Stimulated activated naive CD8-positive, alpha-beta T cell treated with anti-CD3 and anti-CD28 coated beads, Interleukin-15, Interleukin-2, amounts not matched to agents 100 ng/mL and 50 ng/mL, for 24 hours (primary cell): ENCODE data around the gene TPSB2.
"Not testable (repeated sequence)": the region's sequence is repeated elsewhere in the genome, so short reads cannot be mapped to it uniquely, and the experiment has no call there.

Source experiments
- H3K27ac Mint-ChIP-seq: one replicate; pipeline ENCODE4 v1.8.0; 2021; ENCODE audit warnings: mild to moderate bottlenecking, mixed read lengths
- H3K27me3 Mint-ChIP-seq: one replicate; pipeline ENCODE4 v1.8.0; 2021; ENCODE audit warnings: mixed read lengths
- H3K36me3 Mint-ChIP-seq: one replicate; pipeline ENCODE4 v1.8.0; 2021; ENCODE audit warnings: low read depth, mixed read lengths
- H3K4me1 Mint-ChIP-seq: one replicate; pipeline ENCODE4 v1.8.0; 2021; ENCODE audit warnings: low read depth, mixed read lengths
- H3K4me3 Mint-ChIP-seq: one replicate; pipeline ENCODE4 v1.8.0; 2021; ENCODE audit warnings: mild to moderate bottlenecking, mixed read lengths
- H3K9me3 Mint-ChIP-seq: one replicate; pipeline ENCODE4 v1.8.0; 2021; ENCODE audit warnings: mixed read lengths

The TPSB2 gene

GRCh38 chr16:1236659-1237058, 6.7 kb upstream of the TPSB2 start:
- not testable (repeated sequence) for H3K4me1 Mint-ChIP-seq, H3K36me3 Mint-ChIP-seq, H3K4me3 Mint-ChIP-seq, H3K27ac Mint-ChIP-seq, H3K27me3 Mint-ChIP-seq, H3K9me3 Mint-ChIP-seq

DNA sequence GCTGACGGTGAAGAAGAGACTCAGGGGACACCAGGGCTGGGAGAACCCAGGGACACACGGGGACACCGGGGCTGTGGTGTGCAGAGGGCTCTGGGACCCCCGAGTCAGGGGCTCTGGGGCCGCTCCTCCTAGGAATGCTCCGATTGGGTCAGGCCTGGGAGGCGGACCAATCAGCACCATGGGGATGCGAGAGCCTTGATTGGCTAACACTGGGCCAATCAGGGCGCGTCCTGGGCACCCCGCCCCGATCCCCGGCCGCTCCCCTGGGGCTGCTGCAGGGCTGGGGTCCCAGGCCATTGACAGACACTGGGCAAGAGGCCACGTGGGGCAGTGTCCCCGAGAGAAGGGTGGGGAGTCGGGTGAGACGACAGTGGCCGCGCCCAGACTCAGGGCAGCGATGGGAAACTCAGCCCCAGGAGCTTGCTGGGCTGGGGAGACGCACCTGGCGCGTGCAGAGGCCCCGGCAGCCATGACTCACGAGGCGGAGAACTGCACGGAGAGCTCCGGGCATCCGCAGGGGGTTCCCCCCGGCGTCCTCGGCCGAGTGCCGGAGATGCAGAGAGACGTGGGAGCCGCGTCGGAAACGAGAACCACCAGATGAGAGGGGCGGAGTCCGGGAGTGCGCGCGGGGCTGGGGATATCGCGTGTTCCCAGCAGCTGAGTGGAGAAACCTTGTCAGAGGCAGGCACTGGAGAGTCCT, 2.2 kb upstream of the TPSB2 start:
- not testable (repeated sequence) for H3K27ac Mint-ChIP-seq, H3K36me3 Mint-ChIP-seq, H3K4me3 Mint-ChIP-seq, H3K4me1 Mint-ChIP-seq, H3K9me3 Mint-ChIP-seq, H3K27me3 Mint-ChIP-seq

DNA sequence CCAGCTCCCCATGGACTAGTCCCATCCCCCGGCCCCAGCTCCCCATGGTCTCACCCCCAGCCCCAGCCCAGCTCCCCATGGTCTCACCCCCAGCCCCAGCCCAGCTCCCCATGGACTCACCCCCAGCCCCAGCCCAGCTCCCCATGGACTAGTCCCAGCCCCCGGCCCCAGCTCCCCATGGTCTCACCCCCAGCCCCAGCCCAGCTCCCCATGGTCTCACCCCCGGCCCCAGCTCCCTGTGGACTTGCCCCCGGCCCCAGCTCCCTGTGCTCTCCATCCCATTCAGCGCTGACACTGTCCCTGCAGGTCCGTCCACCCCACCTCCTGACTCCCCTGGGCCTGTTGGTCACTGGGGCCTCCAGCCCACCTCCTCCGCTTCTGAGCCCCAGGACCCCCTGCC, 1.3 kb upstream of the TPSB2 start:
- H3K36me3 Mint-ChIP-seq, H3K27ac Mint-ChIP-seq, H3K9me3 Mint-ChIP-seq, H3K4me3 Mint-ChIP-seq, H3K4me1 Mint-ChIP-seq, H3K27me3 Mint-ChIP-seq: not testable (repeated sequence)

DNA sequence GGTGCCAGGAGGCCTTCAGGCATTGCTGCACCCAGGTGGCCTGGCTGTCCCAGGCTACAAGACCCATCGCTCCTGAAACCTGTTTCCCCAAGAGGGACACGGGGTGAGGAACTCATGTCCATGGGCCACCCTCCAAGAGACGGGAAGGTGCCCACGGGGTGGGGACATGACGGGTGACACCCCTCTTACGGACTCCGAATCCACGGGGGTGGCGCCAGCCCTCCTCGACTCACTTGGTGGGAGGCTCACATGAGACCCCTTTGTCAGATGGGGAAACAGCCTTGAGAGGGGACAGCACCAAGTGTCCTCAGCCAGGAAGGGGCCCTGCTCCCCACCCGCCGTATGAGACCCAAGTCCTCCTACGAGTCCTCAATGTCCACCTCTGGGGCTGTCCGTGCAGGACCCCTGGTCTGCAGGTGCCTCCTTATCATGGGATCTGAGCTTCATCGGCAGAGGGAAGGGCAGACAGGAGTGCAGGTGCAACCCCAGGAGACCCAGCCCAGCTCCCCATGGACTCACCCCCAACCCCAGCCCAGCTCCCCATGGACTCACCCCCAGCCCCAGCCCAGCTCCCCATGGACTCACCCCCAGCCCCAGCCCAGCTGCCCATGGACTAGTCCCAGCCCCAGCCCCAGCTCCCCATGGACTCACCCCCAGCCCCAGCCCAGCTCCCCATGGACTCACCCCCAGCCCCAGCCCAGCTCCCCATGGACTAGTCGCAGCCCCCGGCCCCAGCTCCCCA, 658 bp upstream of the TPSB2 start:
- not testable (repeated sequence) for H3K36me3 Mint-ChIP-seq, H3K27me3 Mint-ChIP-seq, H3K27ac Mint-ChIP-seq, H3K4me3 Mint-ChIP-seq, H3K4me1 Mint-ChIP-seq, H3K9me3 Mint-ChIP-seq

DNA sequence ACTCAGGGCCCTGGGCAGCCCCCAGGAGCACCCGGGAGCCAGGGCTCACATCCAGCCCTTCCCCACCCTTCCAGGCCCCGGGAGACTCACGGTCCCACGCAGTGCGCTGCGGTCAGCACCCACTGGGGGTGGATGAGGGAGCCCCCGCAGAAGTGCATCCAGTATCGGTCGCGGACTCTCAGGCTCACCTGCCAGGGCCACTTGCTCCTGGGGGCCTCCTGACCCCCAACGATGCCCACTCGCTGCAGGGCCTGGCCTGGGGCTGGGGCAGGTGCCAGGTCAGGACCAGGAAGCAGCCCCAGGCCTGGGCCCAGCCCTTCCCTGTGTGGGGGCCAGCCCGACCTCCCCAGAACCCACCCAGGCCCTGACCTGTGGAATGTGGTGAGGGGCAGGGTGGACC, 508 bp downstream of the TPSB2 start:
- not testable (repeated sequence) for H3K27me3 Mint-ChIP-seq, H3K9me3 Mint-ChIP-seq

DNA sequence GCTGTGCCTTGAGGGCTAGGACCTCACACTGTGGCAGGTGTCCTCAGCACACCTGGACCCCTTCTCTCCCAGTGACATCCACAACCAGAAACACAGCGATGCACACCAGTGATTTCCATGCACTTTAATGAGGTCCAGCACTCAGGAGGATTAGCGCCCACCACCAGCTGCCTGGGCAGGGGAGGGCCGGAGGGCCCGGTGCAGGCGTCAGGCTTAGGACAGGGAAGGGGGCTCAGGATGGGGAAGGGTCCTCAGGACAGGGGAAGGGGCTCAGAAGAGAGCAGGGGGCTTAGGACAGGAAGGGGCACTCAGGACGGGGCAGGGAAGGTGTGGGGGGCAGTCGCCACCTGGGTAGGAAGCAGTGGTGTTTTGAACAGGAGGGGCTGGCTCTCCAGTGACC, 1.8 kb downstream of the TPSB2 start:
- H3K27ac Mint-ChIP-seq, H3K9me3 Mint-ChIP-seq, H3K36me3 Mint-ChIP-seq, H3K4me3 Mint-ChIP-seq, H3K27me3 Mint-ChIP-seq, H3K4me1 Mint-ChIP-seq: not testable (repeated sequence)

More for the DNA sequence above, 508 bp downstream of the TPSB2 start:
- not testable (repeated sequence) for H3K36me3 Mint-ChIP-seq, H3K4me3 Mint-ChIP-seq, H3K4me1 Mint-ChIP-seq, H3K27ac Mint-ChIP-seq

DNA sequence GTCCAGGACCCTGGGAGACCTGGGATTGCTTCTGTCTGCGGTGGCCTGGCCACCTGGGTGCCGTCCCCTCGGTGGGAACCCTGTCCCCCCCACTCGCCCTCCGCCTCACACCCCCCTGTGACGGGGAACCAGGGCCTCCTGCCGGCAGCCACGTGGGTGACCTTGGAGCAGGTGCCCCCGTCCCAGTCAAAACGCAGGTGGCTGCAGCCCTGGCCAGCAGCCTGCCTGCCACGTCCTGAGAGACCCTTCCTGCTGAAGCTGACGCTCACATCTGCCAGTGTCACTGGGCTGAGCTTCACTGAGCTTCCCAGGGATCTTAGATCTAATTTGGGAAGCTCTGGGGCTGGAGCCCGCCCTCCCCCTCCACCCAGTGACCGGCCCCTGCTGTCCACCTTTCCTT, 3.3 kb downstream of the TPSB2 start:
- H3K27me3 Mint-ChIP-seq, H3K4me3 Mint-ChIP-seq, H3K36me3 Mint-ChIP-seq, H3K27ac Mint-ChIP-seq, H3K9me3 Mint-ChIP-seq, H3K4me1 Mint-ChIP-seq: not testable (repeated sequence)

GRCh38 chr16:1225728-1226311, 4.2 kb downstream of the TPSB2 start:
- not testable (repeated sequence) for H3K4me1 Mint-ChIP-seq, H3K27me3 Mint-ChIP-seq, H3K27ac Mint-ChIP-seq, H3K36me3 Mint-ChIP-seq, H3K4me3 Mint-ChIP-seq, H3K9me3 Mint-ChIP-seq

DNA sequence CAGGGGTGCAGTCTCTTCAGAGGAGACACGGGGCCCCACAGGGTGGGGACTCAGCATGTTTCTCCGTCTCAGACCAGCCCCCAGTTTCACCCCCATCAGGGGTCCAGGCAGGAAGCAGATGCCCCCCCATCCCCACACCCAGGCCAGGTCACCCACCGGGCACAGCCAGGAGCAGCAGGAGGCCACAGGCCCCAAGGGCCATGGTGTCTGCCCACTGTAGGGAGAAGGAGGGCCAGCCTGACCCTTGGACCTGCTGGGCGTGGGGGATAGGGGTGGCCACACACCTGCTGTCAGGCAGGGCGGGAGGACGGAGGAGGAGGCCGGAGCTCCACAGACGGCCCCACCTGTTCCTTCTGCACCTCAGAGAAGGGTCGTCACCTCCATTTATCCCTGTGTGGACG, 4.9 kb downstream of the TPSB2 start, which contains the start of gene TPSG1:
TSS of gene TPSG1 (minus strand) at position 218 of the 401 bp plus-strand sequence. CDS start at position 202, 16 bp downstream.
- no peak within 1 kb of the TSS for H3K27ac Mint-ChIP-seq
- no peaks in the 10 kb centered on the region for H3K9me3 Mint-ChIP-seq
- no peaks in the 10 kb centered on the region for H3K36me3 Mint-ChIP-seq
- no peak within 1 kb of the TSS for H3K4me3 Mint-ChIP-seq
- H3K27me3 Mint-ChIP-seq: no peaks in the 10 kb centered on the region
- H3K4me1 Mint-ChIP-seq: no peaks in the 10 kb centered on the region

DNA sequence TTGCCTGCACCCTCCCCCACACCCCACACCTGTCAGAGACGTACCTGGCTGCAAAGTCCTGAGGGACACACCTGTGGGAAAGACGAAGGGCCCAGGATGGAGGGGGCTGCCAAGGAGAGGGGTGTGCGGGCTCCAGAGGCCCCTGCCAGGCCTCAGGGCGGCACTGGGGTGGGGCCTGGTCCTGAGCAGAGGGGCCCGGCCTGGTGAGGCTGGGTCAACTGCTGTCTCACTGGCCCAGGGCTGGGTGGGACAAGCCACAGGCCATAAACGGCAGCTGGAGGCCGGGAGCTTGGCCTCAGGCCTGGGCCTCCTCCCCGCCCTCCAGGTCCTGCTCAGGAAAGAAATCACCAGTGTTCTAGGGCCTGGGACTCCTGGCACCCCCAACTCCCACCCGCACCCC, 5.4 kb downstream of the TPSB2 start:
- H3K4me1 Mint-ChIP-seq: no peaks in the 10 kb centered on the region
- no peak overlapping the region for H3K4me3 Mint-ChIP-seq
- no peaks in the 10 kb centered on the region for H3K9me3 Mint-ChIP-seq
- no peak overlapping the region for H3K27ac Mint-ChIP-seq
- no peaks in the 10 kb centered on the region for H3K27me3 Mint-ChIP-seq
- H3K36me3 Mint-ChIP-seq: no peaks in the 10 kb centered on the region

DNA sequence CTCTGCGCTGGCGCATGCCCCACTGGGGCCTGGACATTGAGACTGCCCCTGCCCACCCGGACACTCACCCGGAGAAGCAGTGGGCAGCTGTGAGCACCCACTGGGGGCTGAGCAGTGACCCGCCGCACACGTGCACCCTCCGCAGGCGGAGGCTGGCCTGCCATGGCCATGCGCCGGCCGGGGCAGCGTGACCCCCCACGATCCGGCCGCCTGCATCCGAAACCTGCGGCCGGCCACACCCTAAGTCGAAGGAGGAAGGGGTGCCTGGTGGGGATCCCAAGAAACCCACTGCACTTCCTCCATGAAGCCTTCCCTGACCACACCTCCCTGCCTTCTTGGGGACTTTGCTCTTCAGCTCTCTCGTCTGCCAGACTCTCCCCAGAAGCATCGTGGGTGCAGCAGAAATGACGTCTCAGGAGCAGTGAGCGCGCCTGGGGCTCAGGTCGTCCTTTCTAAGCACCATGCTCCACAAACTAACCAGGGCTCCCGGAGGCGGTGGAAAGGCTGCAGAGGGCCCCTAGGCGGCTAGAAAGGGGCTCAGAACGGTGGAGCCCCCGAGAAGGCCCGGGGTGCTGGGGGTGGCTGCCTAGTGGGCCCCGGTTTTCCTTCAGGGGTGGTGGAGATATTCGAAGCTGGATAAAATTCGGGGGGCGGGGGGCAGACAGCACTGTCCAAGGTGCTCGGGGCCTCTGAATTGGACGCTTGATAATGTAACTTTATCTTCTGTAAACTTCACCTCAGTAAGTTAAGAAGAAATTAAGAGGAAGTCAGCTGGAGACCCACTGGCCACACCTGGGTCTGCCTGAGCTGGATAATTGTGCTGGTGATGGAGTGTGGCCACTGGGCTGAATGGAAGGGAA, 6.4 kb downstream of the TPSB2 start:
- H3K4me1 Mint-ChIP-seq: no peaks in the 10 kb centered on the region
- no peaks in the 10 kb centered on the region for H3K9me3 Mint-ChIP-seq
- H3K4me3 Mint-ChIP-seq: no peak overlapping the region
- no peak overlapping the region for H3K27ac Mint-ChIP-seq
- no peaks in the 10 kb centered on the region for H3K27me3 Mint-ChIP-seq
- no peaks in the 10 kb centered on the region for H3K36me3 Mint-ChIP-seq

GRCh38 chr16:1222553-1223354, 7.2 kb downstream of the TPSB2 start:
- no peaks in the 10 kb centered on the region for H3K4me1 Mint-ChIP-seq
- H3K27ac Mint-ChIP-seq: no peak overlapping the region
- no peaks in the 10 kb centered on the region for H3K9me3 Mint-ChIP-seq
- H3K4me3 Mint-ChIP-seq: no peak overlapping the region
- no peaks in the 10 kb centered on the region for H3K36me3 Mint-ChIP-seq
- no peaks in the 10 kb centered on the region for H3K27me3 Mint-ChIP-seq

GRCh38 chr16:1221628-1222552, 8.1 kb downstream of the TPSB2 start:
- no peaks in the 10 kb centered on the region for H3K27me3 Mint-ChIP-seq
- H3K27ac Mint-ChIP-seq: no peak overlapping the region
- no peaks in the 10 kb centered on the region for H3K9me3 Mint-ChIP-seq
- no peaks in the 10 kb centered on the region for H3K36me3 Mint-ChIP-seq
- H3K4me1 Mint-ChIP-seq: no peaks in the 10 kb centered on the region
- no peak overlapping the region for H3K4me3 Mint-ChIP-seq
